ENCODE results near the gene OR52A1.

- TF ChIP-seq POLR2A (IDR thresholded peaks at IDR 0.05) (no peak), CTCF (IDR thresholded peaks at IDR 0.05) (no peak)
Observed at GRCh38 chr11:5107285-5107684, 47.3 kb downstream of the OR52A1 start.

Data from Peyer's patch (tissue), 4 donors.